ENCODE measurements around the gene AFF4. TPM values are rescaled to one million over a fixed set of nuclear protein-coding genes. Genes with fewer than 3 reads are reported as not detected.

AFF4 gene
- total RNA-seq, 1 donor from 2014 or later = 33.1 TPM

DNA sequence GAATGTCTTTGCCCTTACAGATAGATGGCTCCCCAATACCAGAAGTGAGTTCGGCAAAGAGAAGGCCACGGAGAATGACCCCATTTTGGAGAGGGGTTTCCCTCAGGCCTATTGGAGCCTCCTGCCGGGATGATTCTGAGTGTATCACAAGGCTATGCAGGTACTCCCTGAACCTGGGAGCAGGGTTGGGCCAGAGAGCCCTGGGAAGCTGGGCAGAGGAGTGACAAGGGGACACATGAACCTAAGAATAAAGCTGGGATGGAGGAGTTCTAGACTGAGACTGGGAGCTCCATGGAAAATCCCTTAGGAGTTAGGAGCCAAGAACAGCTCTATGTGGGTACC is 89.5 kb downstream of the AFF4 start:
- Mint-ChIP-seq H3K4me3 (ENCODE audit: low read depth) (no peak overlapping the region), H3K27ac (no peak overlapping the region), H3K4me1 (ENCODE audit: low read depth) (peaks cover 1% of the 10 kb centered on the region), H3K36me3 (ENCODE audit: low read depth) (peaks cover 51% of the 10 kb centered on the region), H3K27me3 (ENCODE audit: low read depth) (no peaks in the 10 kb centered on the region), H3K9me3 (no peaks in the 10 kb centered on the region)
- intact Hi-C loops (cut with micrococcal nuclease) = no loop called here
- DNase-seq (ENCODE audit: low spot score) = no peak

DNA sequence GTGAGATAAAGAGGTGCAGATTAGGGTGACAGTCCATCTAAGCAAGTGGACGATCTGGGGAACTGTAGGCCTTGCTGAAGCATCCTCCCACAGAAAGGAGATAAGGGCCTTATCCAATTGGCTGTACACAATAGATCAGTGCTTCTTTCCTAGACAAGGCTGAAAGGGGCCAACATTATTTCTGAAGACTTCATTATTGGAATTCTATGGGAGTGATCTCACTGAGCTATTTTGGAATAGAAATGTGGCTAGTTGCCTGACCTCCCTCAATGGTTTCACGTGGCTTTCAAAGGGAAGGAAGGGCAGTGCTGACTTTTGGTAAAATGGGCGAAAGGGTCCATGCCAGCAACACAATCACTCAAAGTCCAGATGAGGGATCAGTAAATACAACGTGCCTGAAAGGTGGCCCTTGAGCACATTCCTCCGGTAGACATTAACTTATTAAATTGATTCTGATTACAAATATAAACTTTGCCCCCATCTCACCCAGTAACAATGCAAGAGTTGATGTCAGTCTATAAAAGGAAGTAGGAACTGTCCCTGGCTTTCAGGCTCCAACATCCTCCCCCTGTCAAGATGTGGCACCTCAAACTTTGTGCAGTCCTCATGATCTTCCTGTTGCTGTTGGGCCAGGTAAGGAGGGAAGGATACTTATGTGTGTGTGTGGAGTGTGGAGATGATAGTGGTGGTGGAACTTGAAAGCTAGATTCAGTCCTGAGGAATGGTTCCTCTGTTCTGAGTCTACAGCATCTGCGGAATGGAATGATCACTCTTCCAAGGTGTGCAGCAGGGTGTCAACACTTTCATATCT is 90.1 kb downstream of the AFF4 start, which contains the start of gene LEAP2:
LEAP2 (plus strand) TSS at position 550 of the 811 bp plus-strand sequence; CDS start at position 577, 27 bp downstream.
- H3K9me3 Mint-ChIP-seq = no peaks in the 10 kb centered on the region
- peaks cover 4% of the 10 kb centered on the region for H3K4me1 Mint-ChIP-seq (ENCODE audit: low read depth)
- H3K27me3 Mint-ChIP-seq (ENCODE audit: low read depth) = no peaks in the 10 kb centered on the region
- H3K4me3 Mint-ChIP-seq (ENCODE audit: low read depth) = no peak within 1 kb of the TSS
- H3K27ac Mint-ChIP-seq = no peak within 1 kb of the TSS
- intact Hi-C loops (cut with micrococcal nuclease) = no loop called here
- peaks cover 53% of the 10 kb centered on the region for H3K36me3 Mint-ChIP-seq (ENCODE audit: low read depth)
- DNase-seq (ENCODE audit: low spot score) = no peak

DNA sequence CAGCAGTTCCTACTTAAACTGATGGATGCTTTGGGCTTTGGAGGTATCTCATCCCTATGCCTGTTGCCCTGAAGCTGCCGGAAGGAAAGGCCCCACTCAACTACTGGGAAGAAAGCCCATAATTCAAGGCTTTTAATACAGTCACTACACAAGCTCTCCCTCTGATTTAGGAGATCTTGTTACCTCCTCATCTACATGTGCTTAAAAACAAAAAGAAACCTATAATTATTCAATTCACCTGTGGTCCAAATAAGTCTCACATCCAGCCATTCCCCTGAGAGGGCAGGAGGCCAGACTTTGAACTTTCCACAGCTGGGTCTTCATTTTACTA is 90.7 kb downstream of the AFF4 start:
- H3K36me3 Mint-ChIP-seq (ENCODE audit: low read depth) = peaks cover 53% of the 10 kb centered on the region
- no peak overlapping the region for H3K27ac Mint-ChIP-seq

DNA sequence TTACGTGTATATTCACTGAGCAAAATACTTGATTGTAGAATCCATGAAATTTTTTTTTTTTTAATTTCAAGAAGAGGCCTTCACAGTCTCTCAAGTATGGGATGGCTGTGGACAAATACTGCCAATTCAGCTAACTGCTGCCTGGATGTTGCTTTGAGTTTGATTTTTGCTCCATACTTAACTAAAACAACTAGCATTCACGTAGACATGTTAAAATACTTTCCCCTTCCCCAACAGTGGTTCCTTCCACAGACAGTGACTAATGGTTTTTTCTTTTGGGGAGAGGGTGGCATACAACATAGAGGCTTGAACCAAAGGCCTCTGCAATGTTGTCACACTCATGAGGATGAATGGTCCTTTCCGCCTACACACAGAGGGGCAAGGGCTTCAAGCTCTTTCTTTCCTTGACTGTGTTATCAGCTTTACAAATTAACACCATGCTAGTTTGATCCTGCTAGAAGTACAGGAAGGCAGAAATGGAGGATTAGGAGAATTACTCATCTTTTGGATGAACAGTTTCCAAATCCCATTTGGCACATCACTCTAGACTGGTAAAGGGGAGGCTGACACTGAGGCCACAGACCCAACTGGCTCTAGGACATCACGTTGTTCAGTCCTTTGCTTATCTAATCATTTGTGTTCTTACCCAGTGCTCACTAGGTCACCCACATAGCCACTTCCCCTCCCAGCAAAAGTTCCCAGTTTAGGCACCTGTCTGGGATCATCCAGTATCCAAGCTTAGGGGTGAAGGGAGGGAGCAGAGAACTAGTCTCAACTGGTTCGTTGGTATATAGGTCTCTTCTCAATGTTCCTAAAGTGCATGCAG is 91.8 kb downstream of the AFF4 start:
- no peaks in the 10 kb centered on the region for H3K9me3 Mint-ChIP-seq
- no peak overlapping the region for H3K4me3 Mint-ChIP-seq (ENCODE audit: low read depth)
- H3K27ac Mint-ChIP-seq = no peak overlapping the region
- intact Hi-C loops (cut with micrococcal nuclease) = no loop called here
- H3K4me1 Mint-ChIP-seq (ENCODE audit: low read depth) = peaks cover 13% of the 10 kb centered on the region
- H3K36me3 Mint-ChIP-seq (ENCODE audit: low read depth) = peaks cover 62% of the 10 kb centered on the region
- DNase-seq (ENCODE audit: low spot score) = no peak
- H3K27me3 Mint-ChIP-seq (ENCODE audit: low read depth) = no peaks in the 10 kb centered on the region

More for the DNA sequence above, 90.7 kb downstream of the AFF4 start:
- intact Hi-C loops (cut with micrococcal nuclease) = no loop called here
- Mint-ChIP-seq H3K4me3 (ENCODE audit: low read depth) (no peak overlapping the region), H3K4me1 (ENCODE audit: low read depth) (peaks cover 7% of the 10 kb centered on the region), H3K9me3 (no peaks in the 10 kb centered on the region), H3K27me3 (ENCODE audit: low read depth) (no peaks in the 10 kb centered on the region)
- no peak for DNase-seq (ENCODE audit: low spot score)

DNA sequence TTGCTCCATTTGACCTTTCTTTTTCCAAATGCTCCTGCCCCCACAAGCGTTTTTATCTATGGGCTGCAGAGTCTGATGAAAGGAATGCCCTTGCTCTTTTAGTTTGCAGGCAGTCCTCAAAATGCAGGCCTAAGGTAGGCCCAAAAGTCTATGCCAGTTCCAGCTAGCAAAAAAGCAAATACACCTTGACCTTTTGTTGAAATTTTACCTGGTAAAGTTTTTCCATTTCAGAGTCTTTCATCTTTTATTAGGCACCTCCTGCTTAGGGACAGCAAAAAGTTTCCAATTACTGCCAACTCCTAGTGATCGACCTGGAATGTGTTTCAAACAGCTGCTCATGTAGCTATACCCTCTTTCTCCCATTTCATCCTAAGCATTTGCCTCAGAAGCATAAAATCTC is 92.6 kb downstream of the AFF4 start:
- no peak for DNase-seq (ENCODE audit: low spot score)
- H3K4me3 Mint-ChIP-seq (ENCODE audit: low read depth) = no peak overlapping the region
- no peaks in the 10 kb centered on the region for H3K9me3 Mint-ChIP-seq
- H3K36me3 Mint-ChIP-seq (ENCODE audit: low read depth) = peaks cover 64% of the 10 kb centered on the region
- peaks cover 16% of the 10 kb centered on the region for H3K4me1 Mint-ChIP-seq (ENCODE audit: low read depth)
- intact Hi-C loops (cut with micrococcal nuclease) = no loop called here
- H3K27ac Mint-ChIP-seq = no peak overlapping the region
- H3K27me3 Mint-ChIP-seq (ENCODE audit: low read depth) = no peaks in the 10 kb centered on the region

DNA sequence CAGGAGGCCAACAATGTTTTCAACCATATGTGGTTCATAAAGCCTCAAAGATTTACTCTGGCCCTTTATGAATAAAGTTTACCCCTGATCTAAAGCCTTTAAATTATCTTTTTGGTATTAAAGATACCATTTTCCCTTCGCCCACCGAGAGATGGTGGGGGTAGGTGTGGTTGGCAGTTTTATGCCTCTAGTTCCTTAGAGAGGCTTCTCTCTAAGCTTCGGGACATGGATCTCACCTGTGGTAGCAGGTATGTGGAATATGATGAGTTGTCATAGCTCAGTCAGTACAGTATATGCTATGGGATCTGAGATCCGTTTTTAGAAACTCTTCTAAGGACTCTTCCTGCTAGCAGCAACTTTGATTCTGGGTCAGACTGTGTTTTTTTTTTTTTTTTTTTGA is 94.7 kb downstream of the AFF4 start:
- H3K9me3 Mint-ChIP-seq = no peaks in the 10 kb centered on the region
- no peak overlapping the region for H3K27ac Mint-ChIP-seq
- H3K4me1 Mint-ChIP-seq (ENCODE audit: low read depth) = peaks cover 22% of the 10 kb centered on the region
- intact Hi-C loops (cut with micrococcal nuclease) = no loop called here
- no peak for DNase-seq (ENCODE audit: low spot score)
- peak overlapping the region; percentile 49 for H3K4me3 Mint-ChIP-seq (ENCODE audit: low read depth)
- H3K27me3 Mint-ChIP-seq (ENCODE audit: low read depth) = peaks cover under 1% of the 10 kb centered on the region
- peaks cover 61% of the 10 kb centered on the region for H3K36me3 Mint-ChIP-seq (ENCODE audit: low read depth)

DNA sequence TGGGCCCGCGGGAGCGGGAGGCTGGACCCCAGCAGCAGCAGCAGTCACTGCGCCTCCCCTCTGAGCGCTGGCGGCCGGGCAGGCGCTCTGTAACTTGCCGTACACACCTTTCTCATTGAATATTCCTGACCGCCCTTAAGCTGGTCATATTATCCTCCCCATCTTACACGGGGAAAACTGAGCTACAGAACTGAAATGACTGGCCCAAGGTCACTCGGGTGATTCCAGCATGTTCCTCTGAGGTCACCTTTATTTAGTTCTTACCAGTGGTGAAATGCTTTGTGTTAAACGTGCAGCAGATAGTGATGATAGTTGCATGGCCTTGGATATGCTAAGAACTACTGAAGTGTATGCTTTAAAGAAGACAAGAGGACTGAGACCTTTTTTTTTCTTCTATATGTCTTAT is 96.4 kb downstream of the AFF4 start:
- intact Hi-C loops (cut with micrococcal nuclease) = loop anchor here (2.0 kb wide), 1 partner anchor 36 kb away; the partner anchor contains the start of gene SHROOM1

DNA sequence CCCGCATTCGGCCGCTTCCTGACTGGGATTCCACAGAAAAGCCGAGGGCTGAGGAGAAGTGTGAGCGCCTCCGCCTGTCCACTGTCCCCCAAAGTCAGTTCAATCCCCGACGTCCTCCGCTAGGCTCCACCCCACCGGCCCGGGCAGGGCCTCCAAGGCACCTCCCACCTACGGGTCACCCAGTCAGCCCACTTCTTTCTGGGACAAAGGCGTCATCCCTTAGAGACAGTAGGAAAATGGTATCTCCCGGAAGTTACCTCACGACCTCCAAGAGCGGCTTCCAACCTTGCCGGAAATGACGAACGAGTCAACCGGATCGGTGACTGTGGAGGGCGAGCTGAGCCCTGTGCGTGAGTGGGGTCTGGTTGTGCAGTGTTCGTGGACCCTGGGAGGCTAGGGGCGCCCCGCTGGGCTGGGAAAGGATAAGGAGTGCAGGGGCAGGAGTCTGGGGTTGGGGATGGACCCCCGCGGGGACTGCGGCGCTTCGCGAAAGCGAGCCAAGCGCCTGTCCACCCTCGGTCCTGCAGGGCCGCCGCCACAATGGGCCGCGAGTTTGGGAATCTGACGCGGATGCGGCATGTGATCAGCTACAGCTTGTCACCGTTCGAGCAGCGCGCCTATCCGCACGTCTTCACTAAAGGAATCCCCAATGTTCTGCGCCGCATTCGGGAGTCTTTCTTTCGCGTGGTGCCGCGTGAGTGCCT is 96.9 kb downstream of the AFF4 start, which contains the start of the genes GDF9 and UQCRQ:
GDF9 (minus strand) TSS at position 128 of the 704 bp plus-strand sequence. CDS start 1,936 bp downstream, outside the sequence.
UQCRQ (plus strand) TSS at position 301 of the 704 bp plus-strand sequence; CDS start at position 541, 240 bp downstream.
- intact Hi-C loops (cut with micrococcal nuclease) = loop anchor here (1.0 to 2.0 kb wide), 4 partner anchors 36 to 372 kb away; partner anchors contain the start of genes AFF4 and SHROOM1
- Mint-ChIP-seq H3K4me3 (ENCODE audit: low read depth) (peak within 1 kb of the TSS; percentile 100), H3K27me3 (ENCODE audit: low read depth) (peaks cover 6% of the 10 kb centered on the region), H3K9me3 (no peaks in the 10 kb centered on the region), H3K36me3 (ENCODE audit: low read depth) (peaks cover 41% of the 10 kb centered on the region), H3K4me1 (ENCODE audit: low read depth) (peaks cover 22% of the 10 kb centered on the region), H3K27ac (peak within 1 kb of the TSS; percentile 100)
- peak; percentile 92 for DNase-seq (ENCODE audit: low spot score)

More for the DNA sequence above, 96.4 kb downstream of the AFF4 start:
- Mint-ChIP-seq H3K36me3 (ENCODE audit: low read depth) (peaks cover 46% of the 10 kb centered on the region), H3K9me3 (no peaks in the 10 kb centered on the region), H3K27me3 (ENCODE audit: low read depth) (peaks cover 6% of the 10 kb centered on the region), H3K4me3 (ENCODE audit: low read depth) (peak overlapping the region; percentile 100), H3K27ac (peak overlapping the region; percentile 100), H3K4me1 (ENCODE audit: low read depth) (peaks cover 22% of the 10 kb centered on the region)
- DNase-seq (ENCODE audit: low spot score) = no peak

DNA sequence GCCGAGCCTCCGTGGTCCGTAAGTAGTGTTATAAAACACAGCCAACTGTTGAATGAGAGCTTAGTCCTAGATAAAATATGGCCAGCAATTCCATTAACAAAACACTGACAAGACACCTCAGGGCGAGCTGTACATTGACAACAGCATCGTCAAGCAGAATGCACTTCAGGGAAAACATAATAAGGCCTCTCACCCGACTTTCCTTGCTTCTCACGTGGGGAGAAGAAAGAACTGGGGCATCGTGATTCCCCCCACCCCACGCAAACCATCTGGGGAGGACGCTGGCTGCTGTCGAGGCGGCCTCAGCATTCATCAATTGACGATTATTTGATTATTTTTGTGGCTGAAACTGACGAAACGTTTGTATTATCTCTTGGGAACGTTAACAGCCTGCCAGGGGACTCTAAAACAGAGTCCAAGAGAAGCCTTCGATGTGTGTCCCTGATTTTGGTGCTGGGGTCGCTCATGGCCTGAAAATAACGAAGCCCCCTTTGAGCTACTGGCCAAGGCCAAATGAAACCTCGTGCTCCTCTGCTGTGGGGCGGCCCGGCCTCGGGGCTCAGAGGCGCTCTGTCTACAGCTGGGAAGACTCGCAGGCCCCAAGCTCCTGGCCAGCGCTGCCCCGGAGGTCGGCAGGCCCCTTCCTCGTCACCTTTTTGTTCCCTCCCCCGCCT is 97.6 kb downstream of the AFF4 start:
- no peak for DNase-seq (ENCODE audit: low spot score)
- H3K27me3 Mint-ChIP-seq (ENCODE audit: low read depth) = peaks cover 8% of the 10 kb centered on the region
- peak overlapping the region; percentile 100 for H3K4me3 Mint-ChIP-seq (ENCODE audit: low read depth)
- intact Hi-C loops (cut with micrococcal nuclease) = loop anchor here (1.0 to 2.0 kb wide), 4 partner anchors 35 to 372 kb away; partner anchors contain the start of genes AFF4 and SHROOM1
- H3K4me1 Mint-ChIP-seq (ENCODE audit: low read depth) = peaks cover 22% of the 10 kb centered on the region
- H3K9me3 Mint-ChIP-seq = no peaks in the 10 kb centered on the region
- peaks cover 35% of the 10 kb centered on the region for H3K36me3 Mint-ChIP-seq (ENCODE audit: low read depth)
- H3K27ac Mint-ChIP-seq = peak overlapping the region; percentile 100

DNA sequence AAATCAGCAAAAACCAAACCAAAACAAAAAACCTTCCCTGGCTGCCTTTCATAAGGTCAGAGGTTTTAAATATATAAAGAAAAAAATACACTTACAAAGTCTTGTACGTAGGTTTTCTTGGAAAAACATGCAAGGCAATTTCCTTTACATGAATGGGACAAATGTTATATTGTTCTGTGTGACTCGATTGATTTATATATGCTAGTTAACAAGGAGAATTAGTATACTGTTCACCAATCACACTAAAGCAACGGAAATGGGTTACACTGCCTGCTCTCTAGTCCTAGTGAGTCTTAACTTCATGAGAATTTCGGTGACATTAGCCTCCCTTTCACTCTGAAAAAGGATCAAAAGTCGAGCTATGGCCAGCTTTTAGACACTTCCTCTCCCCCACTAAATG is 102.7 kb downstream of the AFF4 start:
- Mint-ChIP-seq H3K27me3 (ENCODE audit: low read depth) (peaks cover 16% of the 10 kb centered on the region), H3K4me3 (ENCODE audit: low read depth) (no peak overlapping the region), H3K9me3 (no peaks in the 10 kb centered on the region), H3K27ac (no peak overlapping the region), H3K4me1 (ENCODE audit: low read depth) (peaks cover 5% of the 10 kb centered on the region), H3K36me3 (ENCODE audit: low read depth) (no peaks in the 10 kb centered on the region)
- intact Hi-C loops (cut with micrococcal nuclease) = no loop called here
- DNase-seq (ENCODE audit: low spot score) = no peak

DNA sequence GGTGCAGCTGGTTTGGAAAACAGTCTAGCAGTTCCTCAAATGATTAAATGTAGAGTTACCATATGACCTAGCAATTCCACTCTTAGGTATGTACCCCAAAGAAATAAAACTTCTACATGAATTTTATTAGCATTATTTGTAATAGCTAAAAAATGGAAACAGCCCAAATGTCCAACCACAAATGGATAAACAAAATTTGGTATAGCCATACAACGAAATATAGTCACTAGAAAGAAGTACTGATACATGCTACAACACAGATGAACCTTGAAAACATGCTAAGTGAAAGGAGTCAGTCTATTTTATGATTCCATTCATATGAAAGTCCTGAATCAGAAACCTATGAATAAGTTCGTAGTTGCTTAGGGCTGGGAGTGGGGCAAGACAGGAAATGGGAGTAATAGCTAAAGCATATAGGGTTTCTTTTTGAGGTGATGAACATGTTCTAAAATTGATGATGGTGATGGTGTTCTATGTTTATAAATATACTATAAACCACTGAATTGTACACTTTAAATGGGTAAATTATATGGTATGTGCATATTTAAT is 103.5 kb downstream of the AFF4 start:
- intact Hi-C loops (cut with micrococcal nuclease) = no loop called here
- H3K27me3 Mint-ChIP-seq (ENCODE audit: low read depth) = peaks cover 19% of the 10 kb centered on the region
- no peaks in the 10 kb centered on the region for H3K4me1 Mint-ChIP-seq (ENCODE audit: low read depth)
- DNase-seq (ENCODE audit: low spot score) = no peak
- H3K36me3 Mint-ChIP-seq (ENCODE audit: low read depth) = no peaks in the 10 kb centered on the region
- H3K4me3 Mint-ChIP-seq (ENCODE audit: low read depth) = no peak overlapping the region
- H3K27ac Mint-ChIP-seq = no peak overlapping the region
- H3K9me3 Mint-ChIP-seq = no peaks in the 10 kb centered on the region

DNA sequence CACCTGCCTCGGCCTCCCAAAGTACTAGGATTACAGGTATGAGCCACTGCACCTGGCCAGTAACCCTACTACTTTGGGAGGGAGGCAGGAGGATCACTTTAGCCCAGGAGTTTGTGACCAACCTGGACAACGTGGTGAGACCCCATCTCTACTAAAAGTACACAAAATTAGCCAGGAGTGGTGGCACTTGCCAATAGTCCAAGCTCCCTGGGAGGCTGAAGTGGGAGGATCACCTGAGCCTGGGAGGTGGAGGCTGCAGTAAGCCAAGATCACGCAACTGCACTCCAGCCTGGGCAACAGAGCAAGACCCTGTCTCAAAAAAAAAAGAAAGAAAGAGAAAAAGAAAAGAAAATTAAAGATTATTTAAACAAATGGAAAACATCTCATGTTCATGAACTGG is 107.4 kb downstream of the AFF4 start:
- H3K4me1 Mint-ChIP-seq (ENCODE audit: low read depth) = peaks cover 4% of the 10 kb centered on the region
- H3K4me3 Mint-ChIP-seq (ENCODE audit: low read depth) = no peak overlapping the region
- no peaks in the 10 kb centered on the region for H3K9me3 Mint-ChIP-seq
- no peaks in the 10 kb centered on the region for H3K36me3 Mint-ChIP-seq (ENCODE audit: low read depth)
- no peak for DNase-seq (ENCODE audit: low spot score)
- intact Hi-C loops (cut with micrococcal nuclease) = no loop called here
- peaks cover 18% of the 10 kb centered on the region for H3K27me3 Mint-ChIP-seq (ENCODE audit: low read depth)
- no peak overlapping the region for H3K27ac Mint-ChIP-seq
